Activated naive CD4-positive, alpha-beta T cell treated with anti-CD3 and anti-CD28 coated beads, Interleukin-2, amount 50 U/mL, for 16 hours (primary cell): ENCODE results near the gene PSIP1.
"Not testable (repeated sequence)": the region's sequence is repeated elsewhere in the genome, so short reads cannot be mapped to it uniquely, and the experiment has no call there.

Source experiments
- DNase-seq: peaks from one replicate; pipeline ENCODE4 v3.0.0-alpha.2; 2020

Gene PSIP1

DNA sequence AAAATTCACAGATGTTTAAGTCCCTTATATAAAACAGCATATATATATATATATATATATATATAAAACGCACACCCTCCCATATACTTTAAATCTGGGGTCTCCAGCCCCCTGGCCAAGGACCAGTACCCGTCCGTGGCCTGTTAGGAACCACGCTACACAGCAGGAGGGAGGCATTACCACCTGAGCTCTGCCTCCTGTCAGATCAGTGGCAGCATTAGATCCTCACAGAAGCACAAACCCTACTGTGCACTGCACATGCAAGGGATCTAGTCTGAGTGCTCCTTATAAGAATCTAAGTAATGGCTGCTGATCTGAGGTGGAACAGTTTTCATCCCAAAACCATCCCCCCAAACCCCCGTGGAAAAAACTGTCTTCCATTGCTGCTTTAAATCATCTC is 9.0 kb downstream of the PSIP1 start:
- DNase-seq = no peak

- no peak for DNase-seq
These were observed 9.6 kb downstream of the PSIP1 start for GRCh38 chr9:15501179-15501578.

GRCh38 chr9:15499139-15499538 is 11.6 kb downstream of the PSIP1 start:
- no peak for DNase-seq

- DNase-seq = no peak
These were observed 12.3 kb downstream of the PSIP1 start for GRCh38 chr9:15498246-15498995.

- no peak for DNase-seq
These were observed 18.2 kb downstream of the PSIP1 start for GRCh38 chr9:15492485-15493150.

DNA sequence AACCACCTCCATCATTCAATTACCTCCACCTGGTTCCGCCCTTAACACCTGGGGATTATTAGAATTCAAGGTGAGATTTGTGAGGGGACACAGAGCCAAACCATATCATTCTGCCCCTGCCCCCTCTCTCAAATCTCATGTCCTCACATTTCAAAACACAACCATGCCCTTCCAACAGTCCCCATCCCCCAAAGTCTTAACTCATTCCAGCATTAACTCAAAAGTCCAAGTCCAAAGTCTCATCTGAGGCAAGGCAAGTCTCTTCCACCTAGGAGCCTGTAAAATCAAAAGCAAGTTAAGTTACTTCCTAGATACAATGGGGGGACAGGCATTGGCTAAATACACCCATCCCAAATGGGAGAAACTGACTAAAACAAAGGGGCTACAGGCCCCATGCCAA is 18.8 kb downstream of the PSIP1 start:
- DNase-seq = no peak

GRCh38 chr9:15485836-15486666 is 24.7 kb downstream of the PSIP1 start:
- no peak for DNase-seq

GRCh38 chr9:15484802-15485201 is 26.0 kb downstream of the PSIP1 start:
- no peak for DNase-seq

DNA sequence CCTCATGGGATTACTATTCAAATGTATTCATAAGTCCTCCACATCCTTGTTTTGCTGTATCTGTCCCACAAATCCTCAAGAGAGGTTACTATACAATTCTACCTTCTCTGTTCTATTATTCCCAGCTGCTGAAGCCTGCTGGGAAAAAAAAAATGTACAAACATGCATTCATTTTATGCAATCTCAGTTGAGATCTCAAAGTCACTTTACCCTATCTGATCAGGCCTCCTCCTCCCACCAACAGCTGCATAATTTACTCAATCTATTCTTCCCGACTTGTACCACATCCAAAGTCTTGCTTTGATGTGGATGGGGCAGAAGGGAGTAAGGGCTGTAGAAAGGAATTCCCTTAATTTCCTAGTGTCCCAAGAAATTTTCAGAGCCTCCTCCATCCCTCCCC is 28.6 kb downstream of the PSIP1 start:
- no peak for DNase-seq

DNA sequence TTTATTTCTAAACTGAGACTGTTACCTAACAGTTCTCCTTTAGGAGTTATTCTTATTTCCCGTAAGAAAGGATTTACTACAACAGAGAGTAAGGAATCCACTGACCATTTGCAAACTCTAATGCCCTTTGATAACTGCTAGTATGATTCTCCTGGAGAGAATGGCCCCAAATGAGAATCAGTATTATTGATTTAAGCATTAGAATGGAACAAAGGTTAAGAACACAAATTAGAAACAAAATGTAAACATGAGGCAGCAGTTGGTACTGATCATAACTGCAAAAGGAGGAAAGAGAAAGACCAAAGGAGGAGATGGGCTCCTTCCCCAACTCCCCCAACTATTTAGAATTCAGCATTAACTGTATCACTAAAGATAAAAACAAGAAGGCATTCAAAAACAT is 30.7 kb downstream of the PSIP1 start:
- no peak for DNase-seq

- DNase-seq = no peak
These were observed 34.7 kb downstream of the PSIP1 start for GRCh38 chr9:15475923-15476536.

DNA sequence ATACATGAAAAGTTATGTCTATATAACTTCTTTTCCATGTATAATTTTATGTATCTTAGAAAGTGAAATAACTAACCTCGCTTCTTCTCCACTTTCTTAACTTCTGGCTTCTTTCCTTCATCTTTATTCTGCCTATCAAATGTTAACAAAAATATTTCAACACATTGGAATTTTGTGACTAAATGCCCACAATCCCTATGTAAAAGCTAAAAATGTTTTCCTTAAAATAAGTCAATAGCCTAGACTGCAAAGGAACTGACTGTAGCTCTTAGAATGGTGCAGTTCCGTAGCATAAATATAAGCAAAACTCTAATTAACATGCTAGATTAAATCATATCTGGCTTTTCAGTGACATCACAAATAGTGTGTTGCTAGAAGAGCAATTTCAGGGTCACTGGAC is 40.9 kb downstream of the PSIP1 start:
- DNase-seq = no peak

DNA sequence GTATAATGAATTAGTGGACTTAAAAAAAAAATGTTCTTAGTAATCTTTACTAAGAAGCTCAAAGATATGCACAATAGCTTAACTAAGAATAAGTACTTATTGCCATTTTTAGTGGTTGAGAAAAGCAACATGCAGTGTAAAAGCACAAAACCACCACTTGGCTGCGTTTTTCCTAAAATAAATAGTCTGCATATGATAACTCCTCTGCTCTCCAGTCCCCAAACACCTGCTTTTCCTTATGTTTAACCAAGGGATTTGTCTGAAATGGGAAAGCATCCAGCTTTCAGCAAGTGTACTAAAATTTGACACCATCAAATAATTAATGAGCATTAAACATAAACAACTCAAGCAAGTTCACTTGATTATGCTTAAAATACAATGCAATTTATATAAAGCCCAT is 41.4 kb downstream of the PSIP1 start:
- no peak for DNase-seq

- no peak for DNase-seq
These were observed 42.6 kb downstream of the PSIP1 start for GRCh38 chr9:15468145-15468544.

DNA sequence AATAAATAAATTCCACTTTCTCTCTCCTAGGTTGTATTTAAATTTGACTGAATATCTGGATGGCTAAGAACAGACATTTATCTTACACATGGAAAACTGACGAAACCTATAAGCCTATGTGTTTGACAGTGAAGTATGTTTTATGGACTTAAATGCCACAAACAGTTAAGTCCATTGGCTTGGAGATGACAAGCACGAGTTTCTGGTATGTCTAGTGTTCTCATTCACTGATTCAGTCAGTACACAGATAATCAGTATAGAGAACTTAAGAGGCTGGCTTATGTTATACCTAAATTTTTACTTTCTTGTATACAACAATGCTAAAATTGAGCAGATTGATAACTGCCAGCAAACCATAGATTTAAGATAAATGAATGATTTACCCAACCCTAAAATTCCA is 49.2 kb downstream of the PSIP1 start:
- DNase-seq = no peak

DNA sequence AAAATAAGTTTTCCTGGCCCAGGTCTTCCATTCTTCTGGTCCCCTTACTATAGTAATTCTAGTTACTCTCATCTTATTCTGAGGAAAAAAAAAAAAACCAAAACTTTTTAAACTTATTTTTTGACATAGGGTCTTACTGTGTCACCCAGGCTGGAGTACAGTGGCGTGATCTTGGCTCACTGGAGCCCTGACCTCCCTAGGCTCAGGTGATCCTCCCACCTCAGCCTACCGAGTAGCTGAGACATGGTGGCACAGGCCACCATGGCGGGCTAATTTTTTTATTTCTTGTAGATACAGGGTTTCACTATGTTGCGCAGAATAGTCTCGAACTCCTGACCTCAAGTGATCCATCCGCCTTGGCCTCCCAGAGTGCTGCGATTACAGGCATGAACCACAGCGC is 49.7 kb downstream of the PSIP1 start:
- no peak for DNase-seq

GRCh38 chr9:15453956-15454355 is 56.8 kb downstream of the PSIP1 start:
- DNase-seq = no peak

DNA sequence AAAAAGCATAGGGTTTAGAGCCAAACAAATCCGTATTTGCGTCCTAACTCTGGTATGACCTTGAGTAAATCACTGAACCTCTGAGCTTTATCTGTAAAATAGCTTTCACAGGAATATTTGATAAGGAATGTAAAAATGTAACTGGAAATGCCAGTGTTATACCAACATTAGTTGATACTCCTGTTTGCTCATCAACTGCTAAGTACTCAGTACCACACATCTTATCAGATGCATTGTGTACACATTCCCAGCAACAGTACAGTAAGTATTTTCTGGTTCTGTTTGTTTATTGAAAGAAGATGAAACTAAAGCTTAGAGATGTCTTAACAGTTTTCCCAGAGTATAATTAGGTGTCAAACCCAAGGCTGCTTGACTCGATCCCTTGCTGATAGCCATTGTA is 66.6 kb downstream of the PSIP1 start:
- no peak for DNase-seq

DNA sequence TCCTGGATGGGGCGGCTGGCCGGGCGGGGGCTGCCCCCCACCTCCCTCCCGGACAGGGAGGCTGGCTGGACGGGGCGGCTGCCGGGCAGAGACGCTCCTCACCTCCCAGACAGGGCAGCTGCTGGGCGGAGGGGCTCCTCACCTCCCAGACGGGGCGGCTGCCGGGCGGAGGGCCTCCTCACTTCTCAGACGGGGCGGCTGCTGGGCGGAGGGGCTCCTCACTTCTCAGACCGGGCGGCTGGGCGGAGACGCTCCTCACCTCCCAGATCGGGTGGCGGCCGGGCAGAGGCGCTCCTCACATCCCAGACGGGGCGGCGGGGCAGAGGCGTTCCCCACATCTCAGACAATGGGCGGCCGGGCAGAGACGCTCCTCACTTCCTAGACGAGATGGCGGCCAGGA is 68.5 kb downstream of the PSIP1 start:
- not testable (repeated sequence) for DNase-seq

DNA sequence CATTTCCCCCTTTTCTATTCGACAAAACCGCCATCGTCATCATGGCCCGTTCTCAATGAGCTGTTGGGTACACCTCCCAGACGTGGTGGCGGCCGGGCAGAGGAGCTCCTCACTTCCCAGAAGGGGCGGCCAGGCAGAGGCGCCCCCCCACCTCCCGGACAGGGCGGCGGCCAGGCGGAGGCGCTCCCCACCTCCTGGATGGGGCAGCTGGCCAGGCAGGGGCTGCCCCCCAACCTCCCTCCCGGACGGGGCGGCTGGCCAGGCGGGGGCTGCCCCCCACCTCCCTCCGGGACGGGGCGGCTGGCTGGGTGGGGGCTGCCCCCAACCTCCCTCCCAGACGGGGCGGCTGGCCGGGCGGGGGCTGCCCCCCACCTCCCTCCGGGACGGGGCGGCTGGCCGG is 68.9 kb downstream of the PSIP1 start:
- DNase-seq = not testable (repeated sequence)

GRCh38 chr9:15438891-15439290 is 71.9 kb downstream of the PSIP1 start:
- no peak for DNase-seq

GRCh38 chr9:15433661-15434060 is 77.1 kb downstream of the PSIP1 start:
- DNase-seq = no peak

- no peak for DNase-seq
These were observed 77.6 kb downstream of the PSIP1 start for GRCh38 chr9:15433191-15433590.
